HG03175 (cell line): ENCODE measurements around the gene PEPD.
"Not testable (repeated sequence)": the region's sequence is repeated elsewhere in the genome, so short reads cannot be mapped to it uniquely, and the experiment has no call there.

Source experiments
- ATAC-seq: cut with Tn5 transposase; IDR thresholded peaks from one replicate; pipeline ENCODE4 v1.9.1; 2021; ENCODE audit warnings: mild to moderate bottlenecking, moderate library complexity; ENCODE audit not compliant: unreplicated experiment

PEPD gene

GRCh38 chr19:33521480-33522370 is at the start of gene PEPD:
TSS of gene PEPD (minus strand) at chr19:33521791. CDS start at chr19:33521760, 31 bp downstream.
- peak; percentile 89 for ATAC-seq

- no peak for ATAC-seq
Observed at GRCh38 chr19:33569821-33570220, 48.2 kb upstream of the PEPD start.

GRCh38 chr19:33568706-33569105 is 47.1 kb upstream of the PEPD start:
- ATAC-seq = no peak

- no peak for ATAC-seq
Observed at GRCh38 chr19:33564836-33565338, 43.3 kb upstream of the PEPD start.

- no peak for ATAC-seq
Observed at GRCh38 chr19:33562636-33563035, 41.0 kb upstream of the PEPD start.

GRCh38 chr19:33561666-33562065 is 40.1 kb upstream of the PEPD start:
- not testable (repeated sequence) for ATAC-seq

GRCh38 chr19:33561261-33561660 is 39.7 kb upstream of the PEPD start:
- ATAC-seq = no peak

- no peak for ATAC-seq
Observed at GRCh38 chr19:33559996-33560395, 38.4 kb upstream of the PEPD start.

- ATAC-seq = no peak
Observed at GRCh38 chr19:33558856-33559255, 37.3 kb upstream of the PEPD start.

- no peak for ATAC-seq
Observed at GRCh38 chr19:33558151-33558550, 36.6 kb upstream of the PEPD start.

- no peak for ATAC-seq
Observed at GRCh38 chr19:33557720-33558119, 36.1 kb upstream of the PEPD start.

- ATAC-seq = no peak
Observed at GRCh38 chr19:33557196-33557595, 35.6 kb upstream of the PEPD start.

GRCh38 chr19:33556261-33556660 is 34.7 kb upstream of the PEPD start:
- no peak for ATAC-seq

- not testable (repeated sequence) for ATAC-seq
Observed at GRCh38 chr19:33555726-33556125, 34.1 kb upstream of the PEPD start.

- ATAC-seq = no peak
Observed at GRCh38 chr19:33554821-33555220, 33.2 kb upstream of the PEPD start.

GRCh38 chr19:33554391-33554790 is 32.8 kb upstream of the PEPD start:
- ATAC-seq = no peak

GRCh38 chr19:33553530-33554310 is 32.1 kb upstream of the PEPD start:
- ATAC-seq = no peak

- ATAC-seq = no peak
Observed at GRCh38 chr19:33552928-33553279, 31.3 kb upstream of the PEPD start.

- ATAC-seq = no peak
Observed at GRCh38 chr19:33552191-33552927, 30.8 kb upstream of the PEPD start.

- no peak for ATAC-seq
Observed at GRCh38 chr19:33551676-33552075, 30.1 kb upstream of the PEPD start.

GRCh38 chr19:33550768-33551167 is 29.2 kb upstream of the PEPD start:
- no peak for ATAC-seq
